ENCODE data around the gene ZNHIT6. TPM values are rescaled to one million over a fixed set of nuclear protein-coding genes. Genes with fewer than 3 reads are reported as not detected.

ZNHIT6 gene
- total and polyA plus RNA-seq, 2 donors from 2014 or later (not counting 2 experiments from before 2014, with no cell fraction given): 9.3 to 23.7 TPM

Other genes with a start within 250 kb of the ZNHIT6 start
- 10.4 and 14.9 TPM in 2 replicates for gene DDAH1, start 243.3 kb downstream of the ZNHIT6 start, total RNA-seq
- gene DDAH1, start 243.3 kb downstream of the ZNHIT6 start, polyA plus RNA-seq: 4.4 and 7.1 TPM in 2 replicates
- gene CCN1, start 127.7 kb downstream of the ZNHIT6 start, total RNA-seq: 162 and 169 TPM in 2 replicates
- gene CCN1, start 127.7 kb downstream of the ZNHIT6 start, polyA plus RNA-seq: 223 and 246 TPM in 2 replicates

Measured in foreskin keratinocyte (primary cell).